ENCODE data around the gene IRAG1.

Gene IRAG1

GRCh38 chr11:10693509-10694081, at the start of gene IRAG1:
Gene IRAG1, minus strand, starts transcription at chr11:10693755. Its CDS starts 153 bp downstream, at chr11:10693602.
- no peaks in the 10 kb centered on the region for H3K36me3 ChIP-seq
- DNase-seq, result peak; percentile 74
- 0 out of 2 replicates have a peak within 1 kb of the TSS, but pooled peaks have one; percentile 9 for H3K27ac ChIP-seq
- H3K27me3 ChIP-seq (ENCODE audit: insufficient read depth, low read depth, severe bottlenecking), result no peaks in the 10 kb centered on the region
- TF ChIP-seq CTCF (IDR thresholded peaks at IDR 0.05; ENCODE audit: low read depth, low read length), result no peak
- peak within 1 kb of the TSS; percentile 26 for H3K4me3 ChIP-seq (ENCODE audit: low read depth, low read length)
- no peaks in the 10 kb centered on the region for H3K9me3 ChIP-seq (ENCODE audit: severe bottlenecking)

- H3K27ac ChIP-seq, result no peak overlapping the region
- no peak for DNase-seq
- H3K27me3 ChIP-seq (ENCODE audit: insufficient read depth, low read depth, severe bottlenecking), result no peaks in the 10 kb centered on the region
- no peaks in the 10 kb centered on the region for H3K9me3 ChIP-seq (ENCODE audit: severe bottlenecking)
- TF ChIP-seq CTCF (IDR thresholded peaks at IDR 0.05; ENCODE audit: low read depth, low read length), result no peak
- H3K4me3 ChIP-seq (ENCODE audit: low read depth, low read length), result no peak overlapping the region
- H3K36me3 ChIP-seq, result no peaks in the 10 kb centered on the region
Measured at GRCh38 chr11:10742460-10743208, 49.1 kb upstream of the IRAG1 start.

GRCh38 chr11:10735481-10736475, 42.2 kb upstream of the IRAG1 start:
- Histone ChIP-seq H3K9me3 (ENCODE audit: severe bottlenecking) (no peaks in the 10 kb centered on the region), H3K4me3 (ENCODE audit: low read depth, low read length) (peak overlapping the region; percentile 15), H3K27ac (peak overlapping the region; percentile 58), H3K27me3 (ENCODE audit: insufficient read depth, low read depth, severe bottlenecking) (no peaks in the 10 kb centered on the region), H3K36me3 (no peaks in the 10 kb centered on the region)
- peak; percentile 90 for TF ChIP-seq CTCF (IDR thresholded peaks at IDR 0.05; ENCODE audit: low read depth, low read length)
- peak; percentile 97 for DNase-seq

GRCh38 chr11:10731064-10731680, 37.6 kb upstream of the IRAG1 start:
- no peaks in the 10 kb centered on the region for H3K36me3 ChIP-seq
- H3K9me3 ChIP-seq (ENCODE audit: severe bottlenecking), result no peaks in the 10 kb centered on the region
- TF ChIP-seq CTCF (IDR thresholded peaks at IDR 0.05; ENCODE audit: low read depth, low read length), result no peak
- H3K27me3 ChIP-seq (ENCODE audit: insufficient read depth, low read depth, severe bottlenecking), result no peaks in the 10 kb centered on the region
- H3K4me3 ChIP-seq (ENCODE audit: low read depth, low read length), result no peak overlapping the region
- no peak for DNase-seq
- no peak overlapping the region for H3K27ac ChIP-seq

GRCh38 chr11:10730151-10730550, 36.6 kb upstream of the IRAG1 start:
- H3K9me3 ChIP-seq (ENCODE audit: severe bottlenecking), result no peaks in the 10 kb centered on the region
- H3K27me3 ChIP-seq (ENCODE audit: insufficient read depth, low read depth, severe bottlenecking), result no peaks in the 10 kb centered on the region
- H3K27ac ChIP-seq, result no peak overlapping the region
- H3K4me3 ChIP-seq (ENCODE audit: low read depth, low read length), result no peak overlapping the region
- TF ChIP-seq CTCF (IDR thresholded peaks at IDR 0.05; ENCODE audit: low read depth, low read length), result no peak
- no peak for DNase-seq
- no peaks in the 10 kb centered on the region for H3K36me3 ChIP-seq

Measured in WERI-Rb-1 (cell line).